ENCODE data around the gene DGCR6L. TPM values are rescaled to one million over a fixed set of nuclear protein-coding genes. Genes with fewer than 3 reads are reported as not detected.

The DGCR6L gene
- total RNA-seq, 2 donors from 2014 or later, result 23.3 to 31.8 TPM

DNA sequence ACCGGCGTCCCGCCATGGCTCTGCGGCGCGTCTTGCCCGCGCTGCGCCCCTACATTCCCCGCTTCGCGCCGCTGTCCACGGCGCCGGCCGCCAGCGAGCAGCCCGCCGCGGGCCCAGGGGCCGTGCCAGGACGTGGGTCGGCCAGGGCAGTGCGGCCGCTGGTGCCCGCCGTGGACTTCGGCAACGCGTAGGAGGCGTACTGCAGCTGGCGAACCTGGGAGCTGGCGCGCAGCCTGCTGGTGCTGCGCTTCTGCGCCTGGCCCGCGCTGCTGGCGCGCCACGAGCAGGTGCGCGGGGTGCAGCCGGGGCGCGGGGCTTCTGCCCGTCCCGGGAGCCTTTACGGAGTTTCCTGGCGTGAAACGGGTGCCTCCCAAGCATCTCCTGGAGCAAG lies 20.1 kb downstream of the DGCR6L start:
- Mint-ChIP-seq H3K4me3 (peak overlapping the region; percentile 79 to 87), H3K36me3 (ENCODE audit: insufficient read depth in 2 of 2) (no peaks in the 10 kb centered on the region), H3K4me1 (ENCODE audit: low read depth) (peaks cover 5% of the 10 kb centered on the region), H3K27me3 (ENCODE audit: low read depth) (peaks cover 20% of the 10 kb centered on the region), H3K27ac (no peak overlapping the region), H3K9me3 (no peaks in the 10 kb centered on the region)
- ATAC-seq (replicated peaks in 1 of 2) (peak; percentile 46 to 54), DNase-seq (no peak)

DNA sequence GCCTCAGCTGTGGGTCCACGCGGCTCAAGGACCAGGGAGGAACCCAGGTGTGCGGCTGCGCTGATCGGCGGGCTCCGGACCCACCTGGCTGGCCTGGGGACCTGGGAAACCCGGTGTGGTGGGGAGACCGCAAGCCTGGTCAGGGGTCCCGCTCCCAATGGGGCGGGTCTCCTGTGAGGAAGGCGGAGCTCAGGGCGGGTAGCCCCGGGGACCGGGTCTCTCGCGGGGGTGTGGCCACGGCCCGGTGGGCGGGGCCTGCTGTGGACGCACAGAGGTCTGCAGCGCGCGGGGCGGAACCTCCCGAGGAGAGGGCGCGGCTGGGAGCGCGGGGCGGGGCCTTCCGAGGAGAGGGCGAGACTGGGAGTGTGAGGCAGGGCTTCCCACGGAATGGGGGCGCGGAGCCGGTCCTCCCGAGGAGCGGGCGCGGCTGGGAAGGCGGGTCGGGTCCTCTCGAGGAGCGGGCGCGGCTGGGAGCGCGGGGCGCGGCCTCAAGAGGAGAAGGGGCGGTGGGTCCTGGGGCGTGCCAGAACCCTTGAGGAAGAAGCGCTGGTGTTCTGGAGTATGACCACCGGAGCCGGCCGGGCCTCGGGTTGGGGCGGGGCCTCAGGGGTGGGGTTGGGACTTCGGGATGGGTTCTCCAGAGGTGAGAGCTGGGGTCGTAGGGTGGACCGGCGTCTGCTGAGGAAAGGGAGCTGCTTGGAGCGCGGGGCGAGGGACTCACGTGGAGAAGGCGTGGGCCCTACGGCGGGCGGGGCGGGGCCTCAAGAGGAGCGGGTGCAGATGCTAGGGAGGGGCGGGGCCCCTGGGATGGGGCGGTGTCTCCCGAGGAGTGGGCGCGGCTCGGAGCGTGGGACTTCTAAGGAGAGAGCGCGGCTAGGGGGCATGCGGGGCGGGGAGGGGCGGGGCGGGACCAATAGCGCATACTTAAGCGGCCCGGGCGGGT lies 20.8 kb downstream of the DGCR6L start:
- Mint-ChIP-seq H3K27me3 (ENCODE audit: low read depth) (peaks cover 20% of the 10 kb centered on the region), H3K27ac (no peak overlapping the region), H3K9me3 (no peaks in the 10 kb centered on the region), H3K4me1 (ENCODE audit: low read depth) (peaks cover 5% of the 10 kb centered on the region), H3K4me3 (peak overlapping the region; percentile 83 to 87), H3K36me3 (ENCODE audit: insufficient read depth in 2 of 2) (no peaks in the 10 kb centered on the region)
- ATAC-seq (replicated peaks in 1 of 2) (peak; percentile 89 to 90), DNase-seq (peak; percentile 91 to 92)

DNA sequence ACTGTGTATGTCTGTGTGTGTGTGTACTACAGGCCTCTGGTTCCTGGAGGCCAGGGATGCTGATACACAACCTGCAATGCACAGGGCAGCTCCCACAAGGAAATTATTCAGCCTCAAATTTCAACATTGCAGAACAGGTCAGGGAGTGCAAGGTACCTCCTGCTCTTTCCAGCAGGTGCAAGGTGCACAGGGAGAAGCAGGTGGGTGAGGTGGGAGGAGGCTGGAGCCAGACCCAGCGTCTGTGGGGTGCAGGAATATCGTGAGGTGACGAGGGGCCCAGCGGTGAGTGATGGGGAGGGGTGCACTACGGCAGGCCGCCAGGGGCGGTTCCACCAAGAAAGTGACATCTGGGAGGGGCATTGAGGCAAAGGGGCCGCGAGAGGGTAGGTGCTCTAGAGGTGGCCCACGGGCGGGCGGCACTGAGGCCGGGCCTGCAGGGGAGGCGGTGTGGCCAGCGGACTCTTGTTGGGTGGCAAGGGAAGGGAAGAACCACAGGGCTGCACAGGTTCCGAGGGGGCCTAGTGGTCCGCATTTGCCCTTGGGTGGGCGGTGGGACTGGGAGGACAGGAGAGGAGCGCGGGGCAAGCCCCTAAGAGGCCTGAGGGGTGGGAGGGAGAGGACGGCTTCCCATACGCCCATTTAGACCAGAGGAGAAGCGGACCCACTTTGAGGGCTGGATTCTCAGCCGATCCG lies 21.6 kb downstream of the DGCR6L start:
- Mint-ChIP-seq H3K36me3 (ENCODE audit: insufficient read depth in 2 of 2) (no peaks in the 10 kb centered on the region), H3K27me3 (ENCODE audit: low read depth) (peaks cover 20% of the 10 kb centered on the region), H3K4me1 (ENCODE audit: low read depth) (peaks cover 5% of the 10 kb centered on the region), H3K4me3 (peak overlapping the region; percentile 42 to 87), H3K27ac (no peak overlapping the region), H3K9me3 (no peaks in the 10 kb centered on the region)
- no peak for ATAC-seq (replicated peaks in 1 of 2)
- DNase-seq, result no peak

DNA sequence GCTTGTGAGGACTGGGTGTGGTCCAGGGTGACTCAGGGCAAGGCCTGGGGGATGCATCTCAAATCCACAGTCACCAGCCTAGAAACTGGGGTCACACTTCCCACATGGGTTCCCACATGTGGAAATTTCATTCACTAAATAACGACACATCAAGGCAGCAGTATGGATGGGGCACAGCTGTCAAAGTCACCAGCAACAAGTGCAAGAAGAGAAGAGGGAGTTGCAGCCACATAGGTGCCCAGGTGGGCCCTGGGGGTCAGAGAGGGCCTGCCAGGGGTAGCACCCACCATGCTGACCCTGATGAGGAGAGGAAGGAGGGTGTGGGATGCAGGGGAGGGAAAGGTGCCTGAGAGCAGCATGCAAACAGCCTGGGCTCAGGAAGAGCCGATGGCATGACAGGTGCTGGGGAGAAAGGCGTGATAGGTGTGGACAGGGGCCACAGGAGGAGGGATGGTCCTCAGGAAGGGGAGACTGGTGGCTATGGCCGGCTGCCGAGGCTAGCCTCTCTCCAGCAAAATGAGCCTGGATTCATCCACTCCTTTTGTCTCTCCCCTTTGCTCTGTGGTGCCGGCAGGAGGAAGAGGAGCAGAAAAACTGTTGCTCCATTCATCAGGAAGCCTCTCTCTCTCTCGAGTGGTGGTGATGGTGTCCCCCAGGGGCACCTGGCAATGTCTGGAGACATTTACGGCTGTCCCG lies 22.3 kb downstream of the DGCR6L start:
- H3K27ac Mint-ChIP-seq, result no peak overlapping the region
- no peak for ATAC-seq (replicated peaks in 1 of 2)
- H3K4me1 Mint-ChIP-seq (ENCODE audit: low read depth), result peaks cover 5% of the 10 kb centered on the region
- H3K27me3 Mint-ChIP-seq (ENCODE audit: low read depth), result peaks cover 20% of the 10 kb centered on the region
- peak overlapping the region; percentile 42 to 87 for H3K4me3 Mint-ChIP-seq
- no peak for DNase-seq
- H3K9me3 Mint-ChIP-seq, result no peaks in the 10 kb centered on the region
- no peaks in the 10 kb centered on the region for H3K36me3 Mint-ChIP-seq (ENCODE audit: insufficient read depth in 2 of 2)

DNA sequence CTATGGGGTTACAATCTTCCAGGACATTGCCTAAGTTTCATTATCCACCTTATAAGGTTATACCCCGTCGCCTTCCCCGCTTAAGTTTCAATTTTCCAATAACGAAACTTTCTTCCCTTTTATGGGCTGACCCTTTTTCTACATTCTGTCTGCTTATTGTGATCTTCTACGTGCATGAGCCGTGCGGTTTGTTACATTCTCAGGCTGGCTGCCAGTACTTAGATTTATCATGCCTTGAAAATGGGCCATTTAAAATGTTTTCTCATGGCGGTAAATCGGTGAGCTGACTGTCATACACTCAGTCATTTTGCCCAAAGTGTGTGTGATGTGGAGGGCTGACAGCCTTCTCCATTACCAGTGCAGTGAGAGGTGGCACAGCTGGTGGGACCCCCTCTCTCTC lies 23.3 kb downstream of the DGCR6L start:
- H3K9me3 Mint-ChIP-seq, result no peaks in the 10 kb centered on the region
- H3K27me3 Mint-ChIP-seq (ENCODE audit: low read depth), result peaks cover 18% of the 10 kb centered on the region
- no peak for ATAC-seq (replicated peaks in 1 of 2)
- H3K4me1 Mint-ChIP-seq (ENCODE audit: low read depth), result peaks cover 5% of the 10 kb centered on the region
- DNase-seq, result no peak
- H3K36me3 Mint-ChIP-seq (ENCODE audit: insufficient read depth in 2 of 2), result no peaks in the 10 kb centered on the region
- H3K27ac Mint-ChIP-seq, result no peak overlapping the region
- H3K4me3 Mint-ChIP-seq, result no peak overlapping the region

DNA sequence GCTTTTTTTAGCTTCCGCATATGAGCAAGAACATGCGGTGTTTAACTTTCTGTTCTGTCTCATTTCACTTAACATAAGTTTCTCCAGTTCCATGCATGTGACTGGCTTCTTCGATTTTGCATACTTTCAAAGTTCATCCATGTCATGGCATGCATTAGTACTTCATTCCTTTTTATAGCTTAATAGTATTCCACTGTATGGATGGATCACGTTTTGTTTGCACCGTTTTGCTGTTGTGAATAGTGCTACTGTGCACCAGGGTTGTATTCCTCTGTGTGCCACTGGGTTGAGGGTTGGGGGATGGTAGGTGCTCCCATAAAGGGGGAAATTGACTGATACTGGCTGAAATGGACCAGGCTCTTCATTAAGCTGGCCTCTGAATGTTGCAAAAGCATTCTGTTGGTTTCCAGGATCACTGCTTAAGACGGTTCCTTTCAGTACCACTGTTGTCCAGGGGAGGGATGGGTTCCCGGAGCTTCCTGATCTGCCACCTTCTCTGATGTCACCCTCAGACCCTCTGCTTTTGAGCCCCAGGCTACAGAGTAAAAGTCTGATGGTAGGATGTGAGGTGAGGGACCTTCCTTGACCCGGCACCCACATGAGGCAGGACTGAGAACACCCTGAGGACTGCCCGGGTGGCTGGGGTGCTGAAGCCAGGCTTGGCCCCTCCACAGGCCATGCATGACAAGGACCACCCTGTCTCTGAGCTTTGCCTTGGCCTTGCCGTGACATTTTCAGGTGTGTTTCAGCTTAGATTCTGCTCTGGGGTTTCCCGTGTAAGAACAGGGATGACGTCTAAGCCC lies 24.4 kb downstream of the DGCR6L start:
- ATAC-seq (replicated peaks in 1 of 2) (no peak), DNase-seq (no peak)
- H3K36me3 Mint-ChIP-seq (ENCODE audit: insufficient read depth in 2 of 2), result no peaks in the 10 kb centered on the region
- no peak overlapping the region for H3K4me3 Mint-ChIP-seq
- no peak overlapping the region for H3K27ac Mint-ChIP-seq
- no peaks in the 10 kb centered on the region for H3K9me3 Mint-ChIP-seq
- H3K27me3 Mint-ChIP-seq (ENCODE audit: low read depth), result peaks cover 7% of the 10 kb centered on the region
- H3K4me1 Mint-ChIP-seq (ENCODE audit: low read depth), result no peaks in the 10 kb centered on the region

DNA sequence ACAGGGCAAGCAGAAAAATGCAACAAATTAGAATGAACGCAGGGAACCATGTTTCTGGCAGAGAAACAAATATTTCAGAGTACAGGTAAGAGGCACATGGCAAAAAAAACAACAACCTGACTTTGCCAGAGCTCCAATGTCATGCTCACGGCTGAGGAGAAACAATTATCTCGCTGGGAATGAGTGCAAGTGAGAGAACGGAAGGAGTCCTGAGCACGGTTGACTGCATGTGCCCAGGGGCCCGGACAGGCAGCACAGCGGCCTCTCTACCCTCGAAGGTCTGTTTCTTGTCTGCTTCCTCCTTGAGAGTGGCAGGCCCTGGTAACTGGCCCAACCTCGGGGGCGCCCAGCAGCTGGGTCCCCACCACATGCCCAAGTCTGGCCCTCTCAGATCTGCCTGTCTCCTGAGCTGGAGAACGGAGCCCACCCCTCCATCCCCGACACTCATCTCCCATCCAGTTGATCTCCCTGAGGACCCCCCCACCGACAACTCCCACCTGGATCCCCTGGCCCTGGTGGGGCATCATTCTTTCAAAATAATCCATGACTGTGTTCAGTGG lies 27.1 kb downstream of the DGCR6L start:
- no peaks in the 10 kb centered on the region for H3K4me1 Mint-ChIP-seq (ENCODE audit: low read depth)

DNA sequence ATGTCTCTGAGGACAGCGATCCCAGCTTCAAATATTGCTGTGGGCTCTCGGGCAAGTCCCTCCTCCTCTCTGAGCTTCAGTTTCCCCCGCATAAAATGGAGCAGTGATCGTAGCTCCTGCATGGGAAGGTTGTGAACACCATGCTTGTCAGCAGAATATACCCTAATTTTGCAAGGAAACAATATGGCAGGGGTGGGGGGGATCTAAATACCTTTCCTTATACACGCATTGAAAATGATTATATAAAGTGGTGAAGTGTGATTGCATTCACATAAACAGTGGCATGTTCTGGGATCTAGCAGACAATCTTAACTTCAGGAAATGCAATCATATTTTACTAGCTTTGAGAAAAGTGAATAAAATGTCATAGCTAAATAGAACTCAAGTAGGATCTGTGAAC lies 27.8 kb downstream of the DGCR6L start:
- ATAC-seq (replicated peaks in 1 of 2), result no peak
- H3K27ac Mint-ChIP-seq, result no peak overlapping the region
- H3K36me3 Mint-ChIP-seq (ENCODE audit: insufficient read depth in 2 of 2), result no peaks in the 10 kb centered on the region
- no peak for DNase-seq
- H3K27me3 Mint-ChIP-seq (ENCODE audit: low read depth), result no peaks in the 10 kb centered on the region
- no peaks in the 10 kb centered on the region for H3K9me3 Mint-ChIP-seq
- H3K4me3 Mint-ChIP-seq, result no peak overlapping the region
- H3K4me1 Mint-ChIP-seq (ENCODE audit: low read depth), result no peaks in the 10 kb centered on the region

More for the DNA sequence above, 27.1 kb downstream of the DGCR6L start:
- Mint-ChIP-seq H3K4me3 (no peak overlapping the region), H3K27me3 (ENCODE audit: low read depth) (peaks cover 1% of the 10 kb centered on the region), H3K27ac (no peak overlapping the region), H3K9me3 (no peaks in the 10 kb centered on the region), H3K36me3 (ENCODE audit: insufficient read depth in 2 of 2) (no peaks in the 10 kb centered on the region)
- ATAC-seq (replicated peaks in 1 of 2) (no peak), DNase-seq (no peak)

DNA sequence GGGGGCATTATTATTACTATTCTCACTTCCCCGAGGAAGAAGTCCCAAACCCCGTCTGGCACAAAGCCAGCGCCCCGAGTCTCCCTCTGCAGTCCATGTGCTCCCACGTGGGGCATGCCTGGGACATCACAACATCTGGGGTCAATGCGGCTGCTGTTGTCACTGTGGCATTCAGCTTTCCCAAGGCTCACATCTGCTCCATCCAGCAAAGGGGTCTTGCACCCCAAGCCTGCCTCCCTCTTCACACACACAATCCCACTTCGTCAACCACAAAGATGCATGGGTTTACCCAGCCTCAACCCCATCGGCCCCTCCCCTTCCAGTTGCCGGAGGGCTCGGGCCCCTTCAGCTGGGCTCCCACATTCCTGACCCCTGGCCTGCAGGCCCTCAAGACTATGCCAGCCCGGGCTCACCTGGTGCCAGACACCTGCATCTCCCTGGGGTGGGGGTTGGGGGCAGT lies 28.2 kb downstream of the DGCR6L start:
- H3K27ac Mint-ChIP-seq, result no peak overlapping the region
- H3K27me3 Mint-ChIP-seq (ENCODE audit: low read depth), result no peaks in the 10 kb centered on the region
- H3K9me3 Mint-ChIP-seq, result no peaks in the 10 kb centered on the region
- no peak overlapping the region for H3K4me3 Mint-ChIP-seq
- DNase-seq, result no peak
- no peaks in the 10 kb centered on the region for H3K36me3 Mint-ChIP-seq (ENCODE audit: insufficient read depth in 2 of 2)
- no peak for ATAC-seq (replicated peaks in 1 of 2)
- H3K4me1 Mint-ChIP-seq (ENCODE audit: low read depth), result no peaks in the 10 kb centered on the region

DNA sequence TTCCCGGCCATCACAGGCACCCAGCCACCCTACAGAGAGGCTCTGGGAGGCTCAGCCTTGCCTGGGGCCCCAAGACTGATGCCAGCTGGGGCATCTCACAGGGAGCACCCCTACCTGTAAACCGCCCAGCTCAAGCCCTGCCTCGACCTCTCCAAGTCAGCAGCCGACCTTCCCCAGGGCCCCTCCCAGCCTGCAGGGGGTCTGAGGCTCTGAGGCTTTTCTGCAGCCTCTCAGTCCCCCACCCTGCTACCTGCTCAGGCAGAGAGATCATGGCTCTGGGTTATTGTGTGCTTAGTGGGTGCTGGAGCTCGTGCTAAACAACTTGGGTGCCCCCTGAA lies 28.6 kb downstream of the DGCR6L start:
- no peak overlapping the region for H3K4me3 Mint-ChIP-seq
- H3K27me3 Mint-ChIP-seq (ENCODE audit: low read depth), result no peaks in the 10 kb centered on the region
- DNase-seq, result no peak
- no peaks in the 10 kb centered on the region for H3K36me3 Mint-ChIP-seq (ENCODE audit: insufficient read depth in 2 of 2)
- H3K4me1 Mint-ChIP-seq (ENCODE audit: low read depth), result no peaks in the 10 kb centered on the region
- no peaks in the 10 kb centered on the region for H3K9me3 Mint-ChIP-seq
- ATAC-seq (replicated peaks in 1 of 2), result no peak
- H3K27ac Mint-ChIP-seq, result no peak overlapping the region

DNA sequence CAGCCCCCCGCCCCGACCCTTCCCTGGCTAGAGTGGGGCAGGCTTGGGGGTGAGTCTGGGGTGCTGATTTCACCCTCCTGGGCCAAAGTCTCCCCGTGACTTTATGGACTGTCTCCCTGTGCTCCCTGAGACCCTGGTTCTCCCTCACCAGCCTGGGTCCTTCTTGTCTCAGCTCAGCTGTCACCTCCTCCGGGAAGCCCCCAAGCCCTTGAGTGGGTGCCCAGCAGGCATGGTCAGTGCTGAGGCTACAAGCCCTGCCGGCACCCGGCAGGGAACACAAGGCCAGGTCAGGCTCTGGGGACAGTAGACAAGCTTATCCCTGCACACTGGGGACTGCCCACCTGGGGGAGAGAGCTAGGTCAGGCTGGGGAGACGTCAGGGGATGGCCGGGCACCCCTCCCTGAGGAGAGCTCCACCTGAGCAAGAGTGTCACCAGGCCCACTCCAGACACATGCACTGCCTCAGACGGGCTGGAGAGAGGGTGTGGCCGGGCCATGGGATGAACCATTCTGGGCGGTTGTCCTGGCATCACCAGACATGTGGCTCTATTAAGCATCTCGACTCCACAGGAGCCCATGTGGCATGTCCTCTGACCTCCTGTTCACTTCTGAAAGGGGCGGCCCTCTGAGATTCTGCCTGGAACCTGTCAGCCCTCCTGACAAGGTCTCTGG lies 29.1 kb downstream of the DGCR6L start:
- no peak overlapping the region for H3K4me3 Mint-ChIP-seq
- DNase-seq (no peak), ATAC-seq (replicated peaks in 1 of 2) (no peak)
- no peaks in the 10 kb centered on the region for H3K4me1 Mint-ChIP-seq (ENCODE audit: low read depth)
- H3K27ac Mint-ChIP-seq, result no peak overlapping the region
- no peaks in the 10 kb centered on the region for H3K36me3 Mint-ChIP-seq (ENCODE audit: insufficient read depth in 2 of 2)
- no peaks in the 10 kb centered on the region for H3K9me3 Mint-ChIP-seq
- H3K27me3 Mint-ChIP-seq (ENCODE audit: low read depth), result no peaks in the 10 kb centered on the region

DNA sequence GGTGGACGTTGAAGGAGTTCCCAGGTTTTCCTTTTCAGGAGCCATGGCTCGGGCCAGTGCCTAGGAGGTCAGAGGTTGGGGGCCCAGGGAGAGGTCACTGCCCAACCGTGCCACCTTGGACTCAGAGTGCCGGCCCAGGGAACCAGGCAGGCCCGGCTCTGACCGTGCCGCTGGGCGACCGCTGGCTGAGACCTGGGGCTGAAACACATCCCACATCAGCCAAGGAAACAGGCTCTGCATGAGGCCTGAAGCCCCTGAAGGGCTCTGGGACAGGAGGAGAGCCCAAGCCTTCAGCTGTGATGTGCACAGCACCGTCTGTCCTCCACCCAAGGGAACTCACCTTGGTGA lies 29.8 kb downstream of the DGCR6L start:
- no peaks in the 10 kb centered on the region for H3K9me3 Mint-ChIP-seq
- H3K4me1 Mint-ChIP-seq (ENCODE audit: low read depth), result no peaks in the 10 kb centered on the region
- no peaks in the 10 kb centered on the region for H3K27me3 Mint-ChIP-seq (ENCODE audit: low read depth)
- DNase-seq (no peak), ATAC-seq (replicated peaks in 1 of 2) (no peak)
- H3K27ac Mint-ChIP-seq, result no peak overlapping the region
- no peaks in the 10 kb centered on the region for H3K36me3 Mint-ChIP-seq (ENCODE audit: insufficient read depth in 2 of 2)
- no peak overlapping the region for H3K4me3 Mint-ChIP-seq

Measured in activated T-cell treated with anti-CD3 and anti-CD28 coated beads, Interleukin-2, amount 50 U/mL, for 72 hours (primary cell).